OCI-LY3 (cell line): Measurements from ENCODE around the gene ATG10.

Experiments
- H2AFZ ChIP-seq: fragments of 200-600, 300-600 bp; shearing (Covaris generic); 2 replicates; pipeline ENCODE4 v1.6.0; 2014; ENCODE audit warnings: antibody characterized with exemption, low read depth, low read length
- H3K27ac ChIP-seq: fragments of 200-600, 300-600 bp; sonication (generic); 2 replicates; pipeline ENCODE4 v1.5.1; 2014; ENCODE audit warnings: mild to moderate bottlenecking, low read length, moderate library complexity, mixed read lengths
- H3K27me3 ChIP-seq: fragments of 200-600, 300-600 bp; sonication (generic); 2 replicates; pipeline ENCODE4 v1.6.1; 2014; ENCODE audit warnings: low read depth, low read length, mixed read lengths
- H3K36me3 ChIP-seq: fragments of 200-600, 300-600 bp; sonication (generic); replicated peaks from 2 replicates; pipeline ENCODE3; 2014; ENCODE audit warnings: low read depth, low read length, mixed read lengths
- H3K4me1 ChIP-seq: fragments of 300-600, 200-600 bp; sonication (generic); 2 replicates; pipeline ENCODE4 v1.6.1; 2014; ENCODE audit warnings: low read length, mixed read lengths
- H3K4me2 ChIP-seq: fragments of 200-600, 300-600 bp; sonication (generic); 2 replicates; pipeline ENCODE4 v1.6.1; 2014; ENCODE audit warnings: low read length, mixed read lengths
- H3K4me3 ChIP-seq: fragments of 300-600, 200-600 bp; sonication (generic); 2 replicates; pipeline ENCODE4 v1.5.1; 2014; ENCODE audit warnings: antibody characterized with exemption, mild to moderate bottlenecking, low read length, moderate library complexity
- H3K79me2 ChIP-seq: fragments of 300-600, 200-600 bp; shearing (Covaris generic); 2 replicates; pipeline ENCODE4 v1.6.1; 2014; ENCODE audit warnings: mild to moderate bottlenecking, low read length, mixed read lengths
- H3K9ac ChIP-seq: fragments of 300-600, 200-600 bp; shearing (Covaris generic); 2 replicates; pipeline ENCODE4 v1.6.0; 2014; ENCODE audit warnings: mild to moderate bottlenecking, low read length, moderate library complexity
- H3K9me3 ChIP-seq: fragments of 200-600, 300-600 bp; shearing (Covaris generic); 2 replicates; pipeline ENCODE4 v1.6.1; 2014; ENCODE audit warnings: low read length, mixed read lengths; ENCODE audit not compliant: insufficient read depth
- H4K20me1 ChIP-seq: fragments of 200-600, 300-600 bp; sonication (generic); 2 replicates; pipeline ENCODE4 v1.6.1; 2016; ENCODE audit warnings: low read length, mixed read lengths; ENCODE audit not compliant: insufficient read depth
- CTCF ChIP-seq: fragments of 200-600, 300-600 bp; sonication (generic); IDR thresholded peaks from 2 replicates; pipeline ENCODE4 v1.5.1; 2014; ENCODE audit warnings: antibody characterized with exemption, low read length, low read depth
- EZH2phosphoT487 ChIP-seq: fragments of 200-600 bp; shearing (Covaris generic); IDR thresholded peaks from 2 replicates; pipeline ENCODE4 v1.6.1; 2018; ENCODE audit warnings: antibody characterized with exemption, mixed run types, low read depth

ATG10 gene

DNA sequence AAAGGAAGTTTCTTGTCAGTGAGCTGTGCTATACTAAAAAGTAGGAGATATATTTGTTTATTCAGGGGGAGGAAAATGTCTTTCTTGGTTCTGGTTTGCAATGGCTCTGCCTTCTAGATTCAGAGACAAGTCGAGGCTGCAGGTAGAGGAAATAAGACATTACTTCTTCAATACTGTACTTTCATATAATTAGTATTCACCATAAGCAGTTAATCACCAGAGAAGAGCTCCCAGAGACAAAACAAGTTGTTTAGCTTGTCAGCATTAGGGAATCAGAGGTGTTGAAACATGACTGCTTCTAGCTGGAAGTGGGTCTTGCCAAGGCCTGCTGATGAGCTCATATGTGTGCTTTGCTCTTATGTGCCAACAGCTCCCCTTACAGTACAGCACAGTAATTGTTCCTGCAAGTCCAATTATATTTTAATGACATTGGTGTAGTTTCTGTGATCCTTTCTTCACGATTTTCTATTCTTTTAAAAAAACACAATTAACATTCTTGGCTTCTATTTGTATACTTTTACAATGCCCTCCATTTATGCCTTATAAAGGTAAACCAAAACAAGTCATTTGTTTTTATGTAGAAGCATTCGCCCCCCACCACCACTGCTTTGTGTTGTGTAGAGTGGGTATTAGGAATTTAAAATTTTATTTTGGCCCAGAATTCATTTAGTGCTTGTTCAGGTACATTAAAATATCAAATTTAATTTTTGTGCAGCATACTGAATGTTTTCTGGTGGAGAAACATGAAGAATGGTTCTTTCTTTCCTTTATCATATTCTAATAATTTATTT lies 194.1 kb downstream of the ATG10 start:
- H3K79me2 ChIP-seq = no peaks in the 10 kb centered on the region
- no peak overlapping the region for H3K27ac ChIP-seq
- H3K4me1 ChIP-seq = peaks cover 39% of the 10 kb centered on the region
- no peaks in the 10 kb centered on the region for H3K9me3 ChIP-seq
- H3K36me3 ChIP-seq = no peaks in the 10 kb centered on the region
- H4K20me1 ChIP-seq = no peaks in the 10 kb centered on the region
- H2AFZ ChIP-seq = no peak overlapping the region
- no peak overlapping the region for H3K4me2 ChIP-seq
- no peak overlapping the region for H3K9ac ChIP-seq
- TF ChIP-seq EZH2phosphoT487 (no peak), CTCF (peak; percentile 70)
- H3K4me3 ChIP-seq = no peak overlapping the region
- H3K27me3 ChIP-seq = no peaks in the 10 kb centered on the region

DNA sequence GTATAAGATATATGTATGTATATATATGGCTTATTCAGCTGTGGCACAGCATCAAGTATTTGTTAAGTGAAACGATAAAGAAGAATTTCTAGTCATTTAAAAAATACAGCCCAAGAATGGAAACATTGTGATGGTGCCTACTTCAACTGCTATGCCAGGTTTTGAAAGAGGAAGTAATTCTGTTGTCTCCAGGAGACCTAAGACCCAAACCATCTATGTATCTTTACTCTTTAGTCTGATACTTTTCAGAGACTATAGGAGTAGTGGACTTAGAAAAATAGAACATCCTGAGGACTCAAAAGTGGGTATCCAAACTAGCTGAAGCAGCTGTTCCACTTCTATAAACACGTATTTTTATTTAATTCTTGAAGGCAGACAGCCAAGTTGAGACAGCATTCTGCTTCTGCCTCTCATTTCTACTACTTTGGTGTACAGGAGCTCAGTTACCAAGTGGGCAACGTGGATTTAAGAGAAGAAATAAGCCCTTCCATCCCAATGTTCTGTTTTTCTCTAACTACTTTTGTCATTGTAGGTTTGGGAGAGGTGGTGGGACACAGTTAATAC lies 195.6 kb downstream of the ATG10 start:
- no peaks in the 10 kb centered on the region for H3K79me2 ChIP-seq
- no peaks in the 10 kb centered on the region for H3K9me3 ChIP-seq
- H3K4me2 ChIP-seq = no peak overlapping the region
- H3K9ac ChIP-seq = no peak overlapping the region
- TF ChIP-seq CTCF (no peak), EZH2phosphoT487 (no peak)
- no peaks in the 10 kb centered on the region for H3K27me3 ChIP-seq
- no peak overlapping the region for H2AFZ ChIP-seq
- H3K27ac ChIP-seq = no peak overlapping the region
- no peaks in the 10 kb centered on the region for H3K36me3 ChIP-seq
- peaks cover 39% of the 10 kb centered on the region for H3K4me1 ChIP-seq
- H3K4me3 ChIP-seq = no peak overlapping the region
- H4K20me1 ChIP-seq = no peaks in the 10 kb centered on the region

- H3K4me3 ChIP-seq = no peak overlapping the region
- no peak overlapping the region for H3K4me2 ChIP-seq
- H3K36me3 ChIP-seq = no peaks in the 10 kb centered on the region
- peaks cover 39% of the 10 kb centered on the region for H3K4me1 ChIP-seq
- H3K79me2 ChIP-seq = no peaks in the 10 kb centered on the region
- TF ChIP-seq CTCF = no peak
- no peak for TF ChIP-seq EZH2phosphoT487
- H3K9me3 ChIP-seq = no peaks in the 10 kb centered on the region
- H3K27ac ChIP-seq = no peak overlapping the region
- no peaks in the 10 kb centered on the region for H4K20me1 ChIP-seq
- no peaks in the 10 kb centered on the region for H3K27me3 ChIP-seq
- no peak overlapping the region for H3K9ac ChIP-seq
- no peak overlapping the region for H2AFZ ChIP-seq
Observed at GRCh38 chr5:82168294-82168693, 196.5 kb downstream of the ATG10 start.

GRCh38 chr5:82169892-82170291 lies 198.1 kb downstream of the ATG10 start:
- Histone ChIP-seq H3K9ac (0 out of 2 replicates have a peak overlapping the region, but pooled peaks have one; percentile 16), H2AFZ (no peak overlapping the region), H3K4me2 (peak overlapping the region; percentile 23), H3K27ac (peak overlapping the region; percentile 23; the same call in 1 of the 2 replicates), H3K27me3 (no peaks in the 10 kb centered on the region), H3K4me3 (no peak overlapping the region), H4K20me1 (no peaks in the 10 kb centered on the region), H3K9me3 (no peaks in the 10 kb centered on the region), H3K36me3 (no peaks in the 10 kb centered on the region), H3K79me2 (no peaks in the 10 kb centered on the region), H3K4me1 (peaks cover 43% of the 10 kb centered on the region)
- no peak for TF ChIP-seq CTCF
- no peak for TF ChIP-seq EZH2phosphoT487
